Stimulated activated CD4-positive, alpha-beta T cell treated with anti-CD3 and anti-CD28 coated beads, Interleukin-4, amount 100 ng/mL, for 48 hours (primary cell): ENCODE data around the gene LEMD3.

Experiments used
- DNase-seq, 2 donors: peaks; one replicate each; pipeline ENCODE4 v3.0.0-alpha.2; 2020; ENCODE audit warnings: low read depth in 2 of 2

LEMD3 gene

GRCh38 chr12:65170209-65170881, 962 bp downstream of the LEMD3 start:
- peak; percentile 34 to 57 for DNase-seq

- DNase-seq = no peak
Measured at GRCh38 chr12:65171073-65171472, 1.7 kb downstream of the LEMD3 start.

GRCh38 chr12:65171870-65172269, 2.5 kb downstream of the LEMD3 start:
- DNase-seq = no peak

GRCh38 chr12:65175385-65175784, 6.0 kb downstream of the LEMD3 start:
- no peak for DNase-seq

GRCh38 chr12:65182012-65182739, 12.8 kb downstream of the LEMD3 start:
- DNase-seq = no peak

- no peak for DNase-seq
Measured at GRCh38 chr12:65184176-65184857, 14.9 kb downstream of the LEMD3 start.

- DNase-seq = no peak
Measured at GRCh38 chr12:65184858-65185229, 15.5 kb downstream of the LEMD3 start.

GRCh38 chr12:65187665-65188064, 18.3 kb downstream of the LEMD3 start:
- no peak for DNase-seq

GRCh38 chr12:65188179-65188701, 18.9 kb downstream of the LEMD3 start:
- no peak for DNase-seq

GRCh38 chr12:65189028-65189718, 19.8 kb downstream of the LEMD3 start:
- DNase-seq = no peak

- DNase-seq = no peak
Measured at GRCh38 chr12:65192963-65193516, 23.7 kb downstream of the LEMD3 start.

GRCh38 chr12:65194949-65195348, 25.6 kb downstream of the LEMD3 start:
- no peak for DNase-seq

- DNase-seq = no peak
Measured at GRCh38 chr12:65195387-65196055, 26.1 kb downstream of the LEMD3 start.

GRCh38 chr12:65196762-65197567, 27.6 kb downstream of the LEMD3 start:
- DNase-seq = no peak

GRCh38 chr12:65199604-65200003, 30.2 kb downstream of the LEMD3 start:
- no peak for DNase-seq

GRCh38 chr12:65200007-65200665, 30.8 kb downstream of the LEMD3 start:
- no peak for DNase-seq

- no peak for DNase-seq
Measured at GRCh38 chr12:65203376-65203775, 34.0 kb downstream of the LEMD3 start.

GRCh38 chr12:65204886-65205525, 35.6 kb downstream of the LEMD3 start:
- no peak for DNase-seq

GRCh38 chr12:65205886-65206285, 36.5 kb downstream of the LEMD3 start:
- DNase-seq = no peak
